Left ventricle myocardium inferior (tissue), 1 donor: ENCODE results near the gene NR3C1. TPM values are rescaled to one million over a fixed set of nuclear protein-coding genes. Genes with fewer than 3 reads are reported as not detected.

ENCODE experiments used
- DNase-seq: peaks from one replicate; pipeline ENCODE4 v3.0.0-alpha.2; 2020
- H3K27ac ChIP-seq: fragments of 200-600 bp; replicated peaks from 2 replicates; pipeline ENCODE4 v1.8.0; 2021
- H3K27me3 ChIP-seq: fragments of 200-600 bp; 2 replicates; pipeline ENCODE4 v1.8.0; 2021; ENCODE audit warnings: low read depth
- H3K36me3 ChIP-seq: fragments of 200-600 bp; 2 replicates; pipeline ENCODE4 v1.8.0; 2021
- H3K4me1 ChIP-seq: fragments of 200-600 bp; 2 replicates; pipeline ENCODE4 v1.8.0; 2021
- H3K4me3 ChIP-seq: fragments of 200-600 bp; 2 replicates; pipeline ENCODE4 v1.8.0; 2021; ENCODE audit warnings: mild to moderate bottlenecking, moderate library complexity
- H3K9me3 ChIP-seq: fragments of 200-600 bp; replicated peaks from 2 replicates; pipeline ENCODE4 v1.8.0; 2021
- intact Hi-C: fragments of 100-400 bp; cut with micrococcal nuclease; formaldehyde crosslinking; loops from one replicate; pipeline ENCODE4 v1.11.0; 2022
- total RNA-seq: library from RNA; stranded (reverse); fragmentation: NEBNext Ultra II Directional; extraction: Animal tissue kit (Norgen Biotek cat#: 25700); gene quantifications from one replicate; pipeline ENCODE4 v1.2.1, GENCODE V29; 2021
- TF ChIP-seq, protein P1 (sequence below): fragments of 200-600 bp; IDR thresholded peaks from 2 replicates; pipeline ENCODE4 v1.8.0; 2021; ENCODE audit warnings: antibody characterized with exemption, mild to moderate bottlenecking, borderline replicate concordance
- donor health status: DM: no; HTN: yes; CAD: no; lungs with severe emphysema.

The NR3C1 gene
- total RNA-seq, 1 donor from 2014 or later = 44.9 TPM

DNA sequence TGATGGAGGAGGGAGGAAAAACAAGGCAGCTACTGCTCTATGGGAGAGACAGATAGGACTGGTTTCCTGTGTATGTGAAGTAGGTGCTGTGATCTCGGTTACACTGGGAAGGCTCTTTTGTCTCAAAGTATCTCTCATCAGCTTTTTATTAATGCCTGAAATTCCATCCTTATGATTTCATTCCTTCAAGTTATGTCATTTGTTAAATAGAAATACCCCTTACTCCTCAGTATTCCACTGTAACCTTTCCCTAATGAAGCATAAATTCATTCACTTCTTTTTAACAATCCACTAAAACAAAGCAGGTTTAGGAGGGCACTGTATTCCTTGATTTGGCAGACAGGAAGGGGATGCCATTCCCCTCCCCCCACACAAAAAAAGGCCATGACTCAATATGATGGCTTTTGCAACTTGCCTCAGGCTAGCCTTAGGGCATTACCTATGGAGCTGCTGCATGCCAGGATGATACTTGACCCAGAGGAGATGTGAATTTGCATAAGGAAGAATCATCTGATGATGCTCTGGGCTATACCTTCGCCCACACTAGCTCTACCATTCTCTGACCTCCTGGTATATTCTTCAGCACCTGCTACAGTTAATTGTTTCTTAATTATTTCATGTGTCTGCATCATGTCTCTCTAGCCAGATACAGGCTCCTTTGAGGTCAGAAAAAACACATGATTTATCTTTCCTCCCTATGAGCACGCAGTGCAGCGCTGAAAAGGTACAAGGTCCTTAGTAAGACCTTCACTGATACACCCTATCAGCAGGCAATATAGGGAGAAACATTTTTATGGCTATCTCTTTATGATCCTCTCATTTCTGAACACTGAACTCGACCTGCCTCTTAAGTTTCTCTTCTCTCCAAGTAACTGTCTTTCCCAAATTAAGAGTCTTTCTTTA is 26.3 kb downstream of the NR3C1 start:
- Histone ChIP-seq H3K4me1 (peaks cover 87% of the 10 kb centered on the region), H3K36me3 (no peaks in the 10 kb centered on the region), H3K4me3 (no peak overlapping the region), H3K9me3 (peaks cover 11% of the 10 kb centered on the region), H3K27ac (no peak overlapping the region), H3K27me3 (no peaks in the 10 kb centered on the region)
- DNase-seq = no peak
- TF ChIP-seq, protein P1, sequence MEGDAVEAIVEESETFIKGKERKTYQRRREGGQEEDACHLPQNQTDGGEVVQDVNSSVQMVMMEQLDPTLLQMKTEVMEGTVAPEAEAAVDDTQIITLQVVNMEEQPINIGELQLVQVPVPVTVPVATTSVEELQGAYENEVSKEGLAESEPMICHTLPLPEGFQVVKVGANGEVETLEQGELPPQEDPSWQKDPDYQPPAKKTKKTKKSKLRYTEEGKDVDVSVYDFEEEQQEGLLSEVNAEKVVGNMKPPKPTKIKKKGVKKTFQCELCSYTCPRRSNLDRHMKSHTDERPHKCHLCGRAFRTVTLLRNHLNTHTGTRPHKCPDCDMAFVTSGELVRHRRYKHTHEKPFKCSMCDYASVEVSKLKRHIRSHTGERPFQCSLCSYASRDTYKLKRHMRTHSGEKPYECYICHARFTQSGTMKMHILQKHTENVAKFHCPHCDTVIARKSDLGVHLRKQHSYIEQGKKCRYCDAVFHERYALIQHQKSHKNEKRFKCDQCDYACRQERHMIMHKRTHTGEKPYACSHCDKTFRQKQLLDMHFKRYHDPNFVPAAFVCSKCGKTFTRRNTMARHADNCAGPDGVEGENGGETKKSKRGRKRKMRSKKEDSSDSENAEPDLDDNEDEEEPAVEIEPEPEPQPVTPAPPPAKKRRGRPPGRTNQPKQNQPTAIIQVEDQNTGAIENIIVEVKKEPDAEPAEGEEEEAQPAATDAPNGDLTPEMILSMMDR = no peak
- intact Hi-C loops = no loop called here

DNA sequence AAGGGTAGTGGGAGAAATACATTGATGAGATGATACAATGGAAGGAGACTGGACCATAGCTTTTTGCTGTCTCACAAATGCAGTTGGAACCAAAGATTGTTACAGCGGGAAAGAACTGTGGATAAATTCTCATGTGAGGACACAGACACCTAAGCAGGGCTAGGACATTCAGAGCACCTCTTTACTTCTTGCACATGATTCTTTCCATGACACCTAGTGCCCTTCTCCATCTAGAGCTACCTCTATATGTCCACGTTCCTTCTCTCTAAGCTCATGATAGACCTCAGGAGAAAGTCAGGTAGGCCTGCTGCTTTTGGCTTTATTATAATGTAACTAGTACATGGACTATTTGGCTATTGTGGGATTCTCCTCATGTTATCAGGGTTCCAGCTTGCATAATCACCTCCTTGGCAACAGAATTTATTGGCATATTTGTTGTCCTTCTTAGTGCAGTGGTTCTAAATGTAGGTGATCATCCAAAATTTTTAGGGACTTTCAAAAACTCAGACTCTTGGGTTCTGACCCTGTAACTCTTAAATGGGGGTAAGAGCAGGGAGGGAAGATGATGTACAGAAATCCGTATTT is 27.2 kb downstream of the NR3C1 start:
- DNase-seq = no peak
- no peaks in the 10 kb centered on the region for H3K27me3 ChIP-seq
- no peaks in the 10 kb centered on the region for H3K36me3 ChIP-seq
- TF ChIP-seq, protein P1 = no peak
- H3K9me3 ChIP-seq = peaks cover 4% of the 10 kb centered on the region
- H3K27ac ChIP-seq = no peak overlapping the region
- H3K4me3 ChIP-seq = no peak overlapping the region
- intact Hi-C loops = no loop called here
- H3K4me1 ChIP-seq = peaks cover 96% of the 10 kb centered on the region

DNA sequence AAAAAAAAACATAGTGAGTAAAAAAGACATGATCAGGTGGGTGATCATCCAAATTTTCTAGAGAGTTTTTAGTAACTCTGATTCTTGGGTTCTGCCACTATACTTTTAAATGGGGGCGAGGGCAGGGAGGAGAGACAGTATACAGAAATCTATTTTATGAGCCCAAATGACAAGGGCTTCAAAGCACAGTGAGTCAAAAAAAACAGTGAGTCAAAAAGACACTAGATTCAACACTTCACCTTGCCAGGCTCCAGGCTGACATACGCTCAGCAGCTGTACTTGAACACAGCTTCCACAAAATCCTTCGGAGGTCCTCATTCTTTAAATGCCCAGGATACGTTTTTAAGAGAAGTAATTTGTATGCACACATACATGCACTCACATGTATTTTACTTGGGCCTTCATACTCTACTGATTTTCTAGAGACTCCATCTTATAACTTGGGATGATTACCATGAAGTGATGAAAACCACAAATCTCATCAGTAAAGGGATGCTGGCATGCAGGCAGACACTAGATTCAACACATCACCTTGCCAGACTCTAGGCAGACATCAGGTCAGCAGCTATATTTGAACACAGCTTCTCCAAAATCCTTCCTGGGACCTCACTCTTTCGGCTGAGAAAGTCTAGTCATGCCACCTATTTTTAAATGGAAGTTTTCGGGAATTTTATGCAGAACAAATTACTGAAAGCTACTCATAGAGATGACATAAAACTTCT is 28.8 kb downstream of the NR3C1 start:
- Histone ChIP-seq H3K27me3 (no peaks in the 10 kb centered on the region), H3K9me3 (no peaks in the 10 kb centered on the region), H3K36me3 (no peaks in the 10 kb centered on the region), H3K4me3 (no peak overlapping the region), H3K4me1 (peaks cover 86% of the 10 kb centered on the region), H3K27ac (no peak overlapping the region)
- TF ChIP-seq, protein P1 = no peak
- intact Hi-C loops = no loop called here
- DNase-seq = no peak

DNA sequence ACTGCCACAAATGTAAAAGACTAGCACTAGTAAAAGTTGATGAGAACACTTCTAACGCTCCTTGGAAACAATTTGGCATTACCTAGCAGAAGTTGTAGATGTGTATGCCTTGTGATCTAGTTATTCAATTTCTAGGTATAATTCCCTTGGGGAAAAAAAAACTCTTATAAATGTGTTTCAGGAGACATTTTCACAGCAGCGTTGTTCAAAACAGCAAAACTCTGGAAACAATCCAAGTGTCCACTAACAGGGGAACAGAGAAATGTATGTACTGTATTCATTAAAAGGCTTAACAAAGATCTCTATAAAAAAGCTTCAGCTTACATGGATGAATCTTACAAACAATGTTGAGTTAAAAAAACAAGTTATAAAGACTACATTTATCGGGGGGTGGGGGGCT is 30.4 kb downstream of the NR3C1 start:
- Histone ChIP-seq H3K4me1 (peaks cover 70% of the 10 kb centered on the region), H3K27ac (no peak overlapping the region), H3K36me3 (no peaks in the 10 kb centered on the region), H3K9me3 (no peaks in the 10 kb centered on the region), H3K27me3 (no peaks in the 10 kb centered on the region), H3K4me3 (no peak overlapping the region)
- intact Hi-C loops = no loop called here
- TF ChIP-seq, protein P1 = no peak
- no peak for DNase-seq

DNA sequence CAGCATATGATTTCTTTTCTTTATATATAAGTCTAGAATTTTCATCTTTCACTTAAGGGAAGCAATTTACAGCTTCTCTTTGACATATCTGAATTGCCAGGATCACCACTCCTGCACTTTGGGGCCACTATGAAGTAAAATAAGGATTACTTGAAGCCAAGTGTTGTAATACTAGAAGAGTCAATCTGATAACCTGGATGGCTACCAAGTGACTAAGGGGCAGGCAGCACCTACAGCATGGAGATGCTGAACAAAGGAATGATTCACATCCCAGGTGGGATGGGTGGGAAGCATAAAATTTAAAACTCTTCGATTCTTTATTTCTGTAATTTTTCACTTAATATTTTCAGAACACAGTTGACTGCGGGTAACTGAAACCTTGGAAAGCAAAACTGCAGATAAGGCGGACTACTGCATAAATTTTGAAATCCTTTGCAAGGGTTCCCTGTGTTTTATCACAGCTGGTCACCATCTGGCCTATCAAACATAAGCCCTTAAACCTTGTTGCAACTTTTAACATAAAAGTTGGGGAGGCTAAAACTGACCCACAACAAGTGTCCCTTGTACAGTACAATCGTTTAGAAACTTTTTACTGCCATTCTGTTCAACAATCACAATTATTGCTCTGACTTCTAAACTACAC is 31.2 kb downstream of the NR3C1 start:
- Histone ChIP-seq H3K36me3 (no peaks in the 10 kb centered on the region), H3K4me1 (peaks cover 63% of the 10 kb centered on the region), H3K27me3 (no peaks in the 10 kb centered on the region), H3K9me3 (no peaks in the 10 kb centered on the region), H3K27ac (no peak overlapping the region), H3K4me3 (no peak overlapping the region)
- TF ChIP-seq, protein P1 = no peak
- intact Hi-C loops = no loop called here
- no peak for DNase-seq
